GM18505 (cell line): ENCODE measurements around the gene FOXF2.

Experiments
- ATAC-seq: cut with Tn5 transposase; IDR thresholded peaks from one replicate; pipeline ENCODE4 v1.9.1; 2021; ENCODE audit not compliant: unreplicated experiment
- POLR2A ChIP-seq: IDR thresholded peaks from 4 replicates; pipeline ENCODE4 v1.6.1; 2011; ENCODE audit warnings: borderline replicate concordance; ENCODE audit not compliant: insufficient read depth, insufficient read length; ENCODE audit errors: extremely low read depth

FOXF2 gene

DNA sequence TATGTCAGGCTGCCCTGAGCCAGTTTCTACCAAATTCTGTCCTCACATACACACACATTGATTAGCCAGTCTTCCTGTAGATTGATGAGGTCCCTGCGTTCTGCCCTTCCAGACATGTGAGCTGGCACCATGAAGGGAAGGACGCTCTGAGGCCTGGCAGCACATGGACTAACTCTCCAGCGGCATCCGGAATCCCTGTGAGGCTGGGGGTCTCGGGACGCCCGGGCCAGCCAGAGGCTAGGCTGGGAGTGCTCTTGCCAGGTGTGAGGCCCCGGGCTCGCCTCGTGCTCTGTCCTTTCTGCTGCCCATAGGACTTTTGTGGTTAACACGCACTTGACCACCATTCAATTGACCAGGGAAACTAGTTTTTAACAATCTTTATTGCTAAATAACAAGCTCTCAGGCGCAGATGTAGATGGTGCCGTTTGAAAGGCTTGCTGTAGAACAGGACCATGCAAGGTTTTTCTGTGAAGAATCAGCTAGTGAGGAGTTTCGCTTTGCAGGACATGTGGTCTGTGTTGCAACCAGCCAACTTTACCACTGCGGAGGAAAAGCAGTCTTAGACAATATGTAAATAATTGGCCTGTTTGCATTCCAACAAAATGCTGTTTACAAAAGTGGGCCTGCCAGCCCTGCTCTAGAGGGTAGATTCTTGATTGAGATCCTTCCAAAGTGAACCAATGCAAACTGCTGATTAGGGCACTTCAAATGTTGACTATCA, 29.3 kb downstream of the FOXF2 start:
- no peak for TF ChIP-seq POLR2A
- ATAC-seq = no peak

DNA sequence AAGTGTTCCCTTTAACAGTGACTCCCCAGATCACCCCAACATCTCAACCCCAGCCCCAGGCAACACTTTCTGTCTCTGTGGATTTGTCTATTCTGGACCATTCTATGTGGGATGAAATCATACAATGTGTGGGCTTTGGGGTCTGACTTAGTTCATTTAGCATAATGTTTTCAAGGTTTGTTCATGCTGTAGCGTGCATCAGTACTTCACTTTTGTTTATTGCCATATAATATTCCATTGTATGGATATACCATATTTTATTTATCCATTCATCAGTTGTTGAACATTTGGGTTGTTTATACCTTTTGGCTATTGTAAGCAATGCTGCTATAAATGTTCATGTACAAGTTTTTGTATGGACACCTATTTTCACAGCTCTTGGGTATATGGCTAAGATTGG, 31.0 kb downstream of the FOXF2 start:
- no peak for ATAC-seq
- TF ChIP-seq POLR2A = no peak

DNA sequence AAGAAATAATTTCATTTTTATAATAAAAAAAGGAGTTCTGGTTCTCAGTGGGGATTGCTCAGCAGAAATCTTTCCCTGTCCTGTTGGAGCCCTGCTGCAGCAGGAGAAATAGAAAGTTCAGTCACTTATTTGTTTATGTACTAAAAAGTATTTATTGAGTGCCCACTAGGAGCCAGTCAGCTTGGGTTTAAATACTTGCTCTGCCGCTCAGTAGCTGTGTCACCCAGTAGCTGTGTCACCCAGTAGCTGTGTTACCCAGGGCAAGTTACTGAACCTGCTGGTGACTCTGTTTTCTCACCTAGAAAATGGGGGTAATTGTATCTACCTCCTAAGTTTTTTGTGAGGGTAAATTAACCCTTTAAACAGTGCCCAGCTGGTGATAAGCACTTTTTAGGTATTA, 32.9 kb downstream of the FOXF2 start:
- ATAC-seq = no peak
- no peak for TF ChIP-seq POLR2A

DNA sequence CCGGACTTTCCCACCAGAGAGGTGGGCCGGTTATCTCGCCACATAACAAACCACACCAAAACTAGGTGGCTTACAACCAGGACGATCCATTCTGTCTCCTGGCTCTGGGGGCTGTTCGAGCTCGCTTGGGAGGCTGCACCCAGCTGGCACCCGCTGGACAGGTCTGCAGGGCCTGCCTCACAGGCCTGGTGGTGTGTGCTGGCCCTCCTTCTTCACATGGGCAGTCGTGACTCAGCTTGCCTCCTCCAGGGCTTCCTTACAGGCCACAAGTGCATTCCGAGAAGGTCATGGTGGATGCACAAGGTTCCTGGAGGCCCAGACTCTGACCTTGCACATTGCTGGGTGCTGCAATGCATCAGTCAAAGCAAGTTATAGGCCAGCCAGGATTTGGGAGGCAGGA, 34.2 kb downstream of the FOXF2 start:
- no peak for TF ChIP-seq POLR2A
- ATAC-seq = no peak

DNA sequence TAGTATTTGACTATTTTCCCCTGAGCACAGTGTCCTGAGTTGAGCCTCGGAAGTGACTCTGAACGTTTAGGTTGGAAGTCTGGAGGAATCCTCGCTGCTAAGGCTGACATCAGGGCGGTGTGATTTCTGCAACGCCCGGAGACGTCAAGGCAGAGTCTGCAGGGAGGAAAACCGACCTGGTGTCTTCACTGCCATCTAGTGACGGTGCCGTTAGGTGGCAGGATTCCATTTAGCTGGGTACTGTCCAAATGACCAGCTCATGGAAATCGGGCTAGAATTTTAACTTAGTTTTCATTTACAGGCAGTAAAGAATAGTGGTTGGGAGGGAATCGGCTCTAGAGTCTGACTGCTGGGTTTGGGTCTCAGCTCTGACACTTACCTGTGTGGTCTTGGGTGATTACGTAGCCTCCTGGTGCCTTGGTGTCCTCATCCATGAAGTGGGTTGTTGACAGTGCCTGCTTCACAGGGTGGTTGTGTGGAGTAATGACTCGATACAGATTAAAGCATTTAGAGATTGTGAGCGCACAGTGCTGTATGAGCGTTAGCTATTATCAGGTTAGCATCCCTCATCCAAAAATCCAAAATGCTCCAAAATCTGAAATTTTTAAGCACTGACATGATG, 35.0 kb downstream of the FOXF2 start:
- no peak for TF ChIP-seq POLR2A
- no peak for ATAC-seq

DNA sequence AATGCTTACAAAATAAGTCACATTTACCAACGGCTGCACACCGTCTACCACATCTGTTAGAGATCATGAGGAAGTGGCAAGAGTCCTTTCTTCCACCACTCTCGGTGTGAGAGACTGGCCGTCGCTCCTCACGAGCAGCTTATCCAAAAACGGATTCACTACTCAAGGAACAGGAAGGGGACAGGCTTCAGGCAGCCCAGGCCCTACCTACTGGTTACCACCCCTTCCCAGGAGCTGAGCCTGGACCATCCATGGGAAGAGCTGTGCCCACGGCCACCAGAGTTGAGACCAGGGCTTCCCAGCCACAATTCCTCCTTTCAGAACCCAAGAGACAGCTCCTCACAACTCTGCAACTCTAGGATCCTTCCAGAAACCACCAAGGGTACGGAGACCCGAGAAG, 37.0 kb downstream of the FOXF2 start:
- no peak for ATAC-seq
- TF ChIP-seq POLR2A = no peak

DNA sequence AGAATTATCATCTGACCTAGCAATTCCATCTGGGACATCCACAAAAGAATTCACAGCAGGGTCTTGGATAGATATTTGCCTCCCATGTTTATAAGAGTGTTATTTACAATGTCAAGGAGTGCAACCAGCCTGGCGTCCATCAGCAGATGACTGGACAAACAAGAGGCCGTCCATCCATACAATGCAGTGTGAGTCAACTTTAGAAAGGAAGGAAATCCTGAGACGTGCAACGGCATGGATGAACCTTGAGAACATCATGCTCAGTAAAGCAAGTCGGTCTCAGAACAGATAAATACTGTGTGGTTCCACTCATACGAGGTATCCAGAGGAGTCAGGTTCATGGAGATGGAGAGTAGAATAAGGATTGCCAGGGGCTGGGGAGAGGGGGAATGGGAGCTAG, 46.4 kb downstream of the FOXF2 start:
- no peak for TF ChIP-seq POLR2A
- no peak for ATAC-seq

DNA sequence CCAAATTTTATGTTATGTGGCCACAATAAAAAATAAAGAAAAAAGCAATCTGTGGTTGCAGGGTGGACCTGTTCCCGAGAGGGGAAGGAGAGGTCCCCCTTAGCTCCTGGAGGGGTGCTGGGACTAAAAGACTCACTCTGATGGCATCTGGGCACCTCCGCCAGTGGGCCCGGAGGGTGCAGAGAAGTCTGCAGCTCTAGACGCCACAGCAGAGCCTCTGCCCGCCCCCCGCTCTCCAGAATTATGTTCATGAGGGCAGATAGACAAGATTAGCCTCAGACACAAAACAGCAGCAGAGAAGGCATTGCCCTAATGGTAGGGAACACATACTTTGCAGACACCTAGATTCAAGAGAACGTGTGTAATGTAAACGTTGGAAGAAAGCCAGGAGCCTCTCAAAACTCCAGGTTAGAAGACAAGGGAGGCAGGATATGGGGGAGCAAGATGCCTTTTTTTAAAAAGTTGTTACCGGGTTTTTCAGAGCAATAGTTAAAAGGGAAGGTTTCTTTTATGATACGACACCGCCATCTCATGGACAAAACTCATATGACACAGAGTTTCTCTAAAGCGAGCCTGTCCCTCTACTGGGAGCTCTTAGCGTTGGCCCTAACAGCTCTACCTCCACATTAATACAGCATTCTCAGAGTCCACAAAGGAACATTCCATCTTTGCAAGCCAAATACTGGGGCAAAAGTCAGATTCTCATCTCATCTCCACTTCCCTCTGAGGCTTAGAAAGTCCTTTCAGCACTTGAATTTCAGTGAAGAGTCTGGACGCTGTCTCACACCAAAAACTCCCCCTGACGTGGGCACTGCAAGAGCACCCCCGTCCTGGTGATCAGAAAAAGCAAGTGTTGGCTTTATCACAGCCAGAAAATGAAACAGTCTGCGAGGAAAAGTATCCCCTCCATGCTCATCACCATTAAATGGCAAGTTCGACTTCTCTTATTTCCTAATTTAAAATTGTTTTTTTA, 47.2 kb downstream of the FOXF2 start:
- ATAC-seq = no peak
- TF ChIP-seq POLR2A = no peak

DNA sequence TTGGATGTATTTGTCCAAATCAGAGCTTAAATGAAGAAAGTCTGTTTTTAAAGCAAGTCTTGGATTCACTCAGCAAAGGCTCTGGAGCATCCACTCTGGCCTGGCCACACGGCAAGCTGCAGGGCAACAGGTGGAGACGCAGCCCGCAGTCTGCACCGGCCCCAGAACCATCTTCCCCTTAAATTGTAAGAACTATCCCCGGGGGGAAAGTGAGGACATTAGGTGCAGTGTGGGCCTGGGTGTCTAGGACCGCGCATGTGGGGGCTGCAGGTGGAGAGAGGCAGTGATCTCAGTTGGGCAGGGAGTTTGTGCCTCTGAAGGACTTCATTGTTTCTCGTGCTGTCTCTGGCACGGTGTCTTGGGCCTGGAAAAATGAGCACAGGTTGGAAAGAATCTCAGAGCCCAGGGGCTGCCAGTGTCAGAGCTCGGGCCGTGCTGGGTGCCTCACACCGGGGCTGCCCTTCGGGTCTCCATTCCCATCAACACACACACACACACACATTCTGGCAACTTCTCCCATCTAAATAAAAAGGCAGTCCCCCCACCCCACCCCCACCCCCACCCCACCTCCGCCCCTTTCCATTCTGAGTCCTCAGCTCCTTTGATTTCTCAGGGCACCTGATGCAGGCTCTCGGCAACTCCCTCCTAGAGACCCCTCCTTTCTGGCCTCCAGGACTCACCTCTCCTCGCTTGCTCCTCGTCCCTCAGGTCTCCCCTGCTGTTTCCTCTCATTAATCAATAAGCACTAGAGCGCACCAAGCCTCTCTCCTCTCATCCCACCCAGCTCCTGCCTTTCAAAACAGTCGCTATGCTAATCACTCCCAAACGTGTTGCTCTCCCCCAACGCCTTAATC, 48.4 kb downstream of the FOXF2 start:
- no peak for ATAC-seq
- TF ChIP-seq POLR2A = no peak

DNA sequence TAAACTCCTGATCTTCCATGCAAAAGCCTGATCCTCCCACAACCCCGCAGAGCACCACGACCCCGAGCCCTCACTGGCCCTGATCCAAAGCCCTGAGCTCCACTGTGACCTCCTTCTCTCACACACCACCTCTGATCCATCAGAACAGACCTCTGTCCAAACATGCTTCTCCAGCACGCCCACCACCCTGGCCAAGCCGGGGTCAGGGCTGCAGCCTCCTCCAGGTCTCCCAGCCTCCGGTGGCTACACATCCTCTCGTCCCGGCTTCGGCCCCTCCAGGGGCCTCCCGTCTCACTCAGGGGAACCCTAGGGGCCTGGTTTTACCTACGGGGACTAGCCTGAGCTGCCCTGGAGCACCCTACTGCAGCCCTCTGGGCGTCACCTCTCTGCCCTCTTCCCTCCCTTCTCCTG, 49.1 kb downstream of the FOXF2 start:
- no peak for TF ChIP-seq POLR2A
- ATAC-seq = no peak

DNA sequence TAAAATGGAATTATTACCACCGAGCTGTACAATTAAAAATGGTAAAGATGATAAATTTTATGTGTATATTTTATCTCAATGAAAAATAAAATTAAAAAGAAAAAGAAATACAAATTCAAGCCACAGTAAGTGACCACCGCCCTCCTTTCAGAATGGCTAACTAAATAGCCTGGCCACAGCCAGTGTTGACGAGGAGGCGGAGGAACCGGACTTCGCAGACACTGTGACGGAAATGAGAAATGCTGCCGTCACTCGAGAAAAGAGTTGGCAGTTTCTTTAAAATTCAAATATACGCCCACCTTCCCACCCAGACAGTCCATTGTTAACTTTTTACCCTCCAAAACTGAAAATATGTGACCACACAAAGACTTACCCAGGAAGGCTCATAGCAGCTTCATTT, 50.0 kb downstream of the FOXF2 start:
- TF ChIP-seq POLR2A = no peak
- ATAC-seq = no peak

DNA sequence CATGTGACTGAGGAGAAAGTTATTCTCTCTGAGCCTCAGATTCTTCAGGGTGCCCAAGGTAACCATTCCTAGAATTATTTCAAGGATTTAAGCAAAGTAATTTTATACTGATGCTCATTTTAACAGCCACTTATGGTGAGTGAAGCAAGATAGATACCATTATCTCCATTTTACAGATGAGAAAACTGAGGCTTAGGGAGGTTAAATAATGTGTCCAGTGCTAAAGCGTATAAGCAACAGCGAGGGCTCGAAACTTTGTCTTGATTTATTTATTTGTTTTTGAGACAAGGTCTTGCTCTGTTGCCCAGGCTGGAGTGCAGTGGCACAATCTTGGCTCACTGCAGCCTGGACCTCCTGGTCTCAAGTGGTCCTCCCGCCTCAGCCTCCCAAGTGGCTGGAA, 53.6 kb downstream of the FOXF2 start:
- TF ChIP-seq POLR2A = no peak
- ATAC-seq = no peak
